Amniotic stem cell (primary cell): ENCODE data around the gene MECP2.
"Not testable (repeated sequence)": the region's sequence is repeated elsewhere in the genome, so short reads cannot be mapped to it uniquely, and the experiment has no call there.

Experiments
- DNase-seq: peaks from one replicate; lab custom pipeline; 2025; lab: John Stamatoyannopoulos, UW

MECP2 gene

DNA sequence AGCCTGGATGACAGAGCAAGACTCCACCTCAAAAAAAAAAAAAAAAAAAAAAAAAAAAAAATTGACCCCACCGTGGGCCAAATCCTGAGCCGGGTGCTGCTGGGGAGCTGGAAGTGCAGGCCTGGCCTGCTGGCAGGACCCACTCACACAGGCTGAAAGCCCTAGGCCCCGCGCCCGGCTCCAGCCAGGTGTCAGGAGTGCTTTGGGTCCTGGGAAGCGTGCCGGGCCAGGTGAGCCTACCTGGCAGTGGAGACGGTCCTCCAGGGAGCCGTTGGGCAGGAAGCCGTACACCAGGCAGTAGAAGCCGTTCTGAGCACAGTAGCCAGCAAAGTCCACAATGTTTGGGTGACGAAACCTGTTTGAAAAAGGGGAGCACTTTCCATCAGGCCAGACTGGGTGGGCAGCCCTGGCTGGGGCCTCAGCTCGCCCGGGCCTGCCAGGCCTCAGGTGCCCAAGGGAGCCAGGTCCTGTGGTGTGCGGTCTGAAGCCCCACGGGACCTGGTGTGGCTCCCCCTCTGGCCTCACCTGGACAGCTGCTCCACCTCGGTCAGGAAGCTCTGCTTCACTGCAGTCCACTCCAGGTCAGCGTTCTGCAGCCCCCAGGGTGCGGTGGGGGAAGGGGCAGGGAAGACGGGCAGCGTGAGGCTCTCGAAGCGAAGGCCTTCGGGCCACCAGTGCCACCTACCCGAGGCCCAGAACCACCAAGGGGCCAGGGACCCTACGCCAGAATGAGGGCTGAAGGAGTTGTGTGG is 79.6 kb downstream of the MECP2 start:
- DNase-seq, result no peak

GRCh38 chrX:154016366-154017076 is 81.0 kb downstream of the MECP2 start:
- DNase-seq, result no peak

GRCh38 chrX:154015581-154016264 is 81.8 kb downstream of the MECP2 start:
- DNase-seq, result no peak

DNA sequence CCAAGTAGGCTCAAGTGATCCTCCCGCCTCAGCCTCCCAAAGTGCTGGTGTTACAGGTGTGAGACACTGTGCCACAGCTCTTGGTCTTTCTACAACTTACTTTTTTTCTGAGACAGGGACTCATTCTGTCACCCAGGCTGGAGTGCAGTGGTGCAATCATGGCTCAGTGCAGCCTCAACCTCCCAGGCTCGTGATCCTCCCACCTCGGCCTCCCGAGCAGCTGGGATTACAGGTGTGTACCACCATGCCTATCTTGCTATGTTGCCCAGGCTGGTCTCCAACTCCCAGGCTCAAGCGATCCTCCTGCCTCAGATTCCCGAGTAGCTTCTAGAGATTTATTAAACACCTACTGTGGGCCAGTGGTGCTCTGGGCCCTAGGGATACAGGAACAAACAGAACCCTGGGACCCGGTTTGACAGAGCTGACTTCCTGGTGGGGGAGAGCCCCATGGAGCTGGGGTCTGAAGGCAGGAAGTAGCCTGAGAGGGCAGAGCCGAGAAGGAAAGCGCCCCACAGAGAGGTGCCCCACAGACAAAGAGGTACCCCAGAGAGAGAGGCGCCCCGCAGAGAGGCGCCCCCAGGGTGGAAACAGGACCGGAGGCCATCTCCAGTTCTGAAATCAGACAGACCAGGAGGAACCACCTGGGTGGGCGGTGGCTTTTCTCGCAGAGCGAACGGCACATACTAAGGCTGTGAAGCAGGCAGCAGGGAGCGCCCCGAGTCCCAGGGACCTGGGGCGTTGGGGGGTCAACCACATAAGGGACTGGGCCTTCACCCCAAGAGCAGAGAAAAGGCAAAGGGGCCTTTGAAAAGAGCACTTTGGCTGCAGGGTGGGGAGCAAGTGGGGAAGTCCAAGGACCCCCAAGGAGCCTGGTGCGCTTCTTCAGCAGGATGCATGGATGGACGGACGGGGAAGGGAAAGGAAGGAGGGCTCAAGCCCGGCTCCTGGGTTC is 82.8 kb downstream of the MECP2 start:
- no peak for DNase-seq

- no peak for DNase-seq
Measured at GRCh38 chrX:154013614-154014360, 83.7 kb downstream of the MECP2 start.

GRCh38 chrX:154013001-154013421 is 84.5 kb downstream of the MECP2 start:
- no peak for DNase-seq

DNA sequence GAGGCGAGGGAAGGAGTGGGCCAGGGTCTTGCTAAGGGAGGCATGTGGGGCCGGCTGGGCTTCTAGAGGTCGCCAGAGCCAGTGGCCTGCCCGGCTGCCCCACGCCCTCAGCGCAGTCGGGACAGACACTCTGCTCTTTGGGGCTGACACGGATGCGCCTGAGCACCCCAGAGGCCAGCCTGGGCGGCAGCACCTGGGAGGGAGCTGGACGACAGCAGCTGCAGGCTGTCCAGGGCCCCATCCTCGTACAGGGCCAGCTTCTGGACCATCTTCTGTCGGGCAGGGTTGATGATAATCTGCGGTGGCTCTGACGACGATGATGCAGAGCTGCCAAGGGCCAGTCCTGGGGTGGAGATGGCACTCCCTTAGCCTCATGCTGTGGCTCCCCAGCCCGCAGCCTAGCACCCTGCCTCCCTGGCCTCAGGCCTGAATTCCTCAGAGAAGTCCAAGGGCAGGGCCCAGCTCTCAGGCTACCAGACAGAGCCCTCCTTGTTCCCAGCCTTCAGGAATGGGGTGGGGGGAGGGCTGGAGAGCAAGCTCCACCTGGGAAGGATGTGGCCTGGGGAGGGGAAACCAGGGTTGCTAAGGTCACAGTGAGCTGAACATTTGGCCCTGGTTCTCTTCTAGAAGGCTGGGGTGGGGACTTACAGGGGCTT is 85.1 kb downstream of the MECP2 start:
- no peak for DNase-seq

DNA sequence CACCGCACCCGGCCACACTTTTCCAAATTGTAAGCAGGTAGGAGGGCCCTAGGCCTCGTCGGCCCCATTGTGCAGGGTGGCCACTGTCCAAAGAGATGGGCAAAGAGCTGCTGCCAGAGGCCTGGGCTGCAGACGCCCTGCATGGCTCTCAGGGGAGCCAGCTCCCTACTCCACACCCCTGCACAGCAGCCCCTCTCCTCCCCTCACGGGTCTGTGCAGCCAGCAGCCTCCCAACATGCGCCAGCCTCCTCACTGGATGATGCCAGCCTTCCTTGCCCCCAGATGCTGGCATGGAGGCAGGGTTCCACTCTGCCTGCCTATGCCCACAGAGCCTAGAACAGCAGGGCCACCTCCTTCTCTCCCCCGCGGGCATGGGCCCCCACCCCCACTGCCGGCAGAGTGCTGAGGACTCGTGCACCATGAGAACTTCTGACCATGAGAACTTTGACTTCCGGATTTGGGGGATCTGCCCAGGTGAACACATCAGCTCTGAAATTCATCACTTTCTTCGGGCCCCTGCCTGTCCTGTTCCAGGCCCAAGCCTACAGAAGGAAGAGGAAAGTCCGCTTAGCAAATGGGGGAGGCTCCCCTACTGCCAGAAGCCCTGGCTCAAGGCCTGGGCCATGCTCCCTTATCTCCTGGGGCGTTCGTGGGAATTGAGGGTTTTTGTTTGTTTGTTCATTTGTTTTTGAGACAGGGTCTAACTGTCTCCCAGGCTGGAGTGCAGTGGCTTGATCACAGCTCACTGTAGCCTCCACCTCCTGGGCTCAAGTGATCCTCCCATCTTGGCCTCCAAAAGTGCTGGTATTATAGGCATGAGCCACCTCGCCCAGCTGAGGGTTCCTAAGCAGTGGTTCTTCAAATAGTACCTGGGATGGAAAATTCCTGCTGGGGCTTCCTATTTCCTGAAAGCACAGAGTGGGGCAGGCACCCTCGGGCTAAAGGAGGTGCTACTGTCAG is 85.9 kb downstream of the MECP2 start:
- no peak for DNase-seq

- no peak for DNase-seq
Measured at GRCh38 chrX:154010330-154011087, 87.0 kb downstream of the MECP2 start.

DNA sequence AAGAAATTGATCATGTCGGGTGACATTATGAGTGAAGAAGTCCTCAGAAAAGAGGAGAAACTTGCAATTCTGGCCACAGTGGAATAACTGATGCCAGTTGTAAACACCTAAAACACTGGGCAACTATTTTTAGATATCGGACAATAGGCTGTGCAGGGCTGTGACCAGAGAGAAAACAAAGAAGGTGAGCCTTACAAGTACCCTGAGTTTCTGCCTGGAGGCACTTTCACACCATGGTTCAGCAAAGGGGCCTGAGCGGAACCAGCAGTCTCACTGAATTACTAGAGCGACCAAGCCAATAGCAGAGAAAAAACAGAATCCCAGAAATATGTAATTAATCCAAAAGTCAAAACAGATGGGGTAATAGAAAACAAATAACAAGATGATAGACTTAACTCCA is 89.0 kb downstream of the MECP2 start:
- no peak for DNase-seq

DNA sequence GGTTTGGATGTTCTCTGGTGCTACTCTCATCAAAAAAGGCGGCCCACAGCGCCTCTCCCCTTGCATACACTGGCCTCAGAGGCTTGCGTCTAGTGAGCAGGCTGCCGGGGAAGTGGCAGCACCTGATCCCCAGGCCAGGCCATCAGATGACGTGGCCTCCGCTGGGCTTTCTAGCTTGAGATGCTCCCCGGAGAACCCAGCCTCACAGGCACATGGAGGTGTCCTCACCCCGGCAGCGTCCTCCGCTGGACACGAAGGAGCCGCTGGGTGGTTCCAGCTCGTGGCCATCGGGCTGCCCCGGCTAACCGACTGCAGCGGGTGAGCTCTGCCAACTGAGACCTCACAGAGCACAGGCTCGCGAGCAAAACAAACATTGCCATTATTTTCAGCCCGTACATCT is 90.6 kb downstream of the MECP2 start:
- DNase-seq, result no peak

GRCh38 chrX:154004315-154004714 is 93.2 kb downstream of the MECP2 start:
- no peak for DNase-seq

- no peak for DNase-seq
Measured at GRCh38 chrX:154002215-154002719, 95.2 kb downstream of the MECP2 start.

DNA sequence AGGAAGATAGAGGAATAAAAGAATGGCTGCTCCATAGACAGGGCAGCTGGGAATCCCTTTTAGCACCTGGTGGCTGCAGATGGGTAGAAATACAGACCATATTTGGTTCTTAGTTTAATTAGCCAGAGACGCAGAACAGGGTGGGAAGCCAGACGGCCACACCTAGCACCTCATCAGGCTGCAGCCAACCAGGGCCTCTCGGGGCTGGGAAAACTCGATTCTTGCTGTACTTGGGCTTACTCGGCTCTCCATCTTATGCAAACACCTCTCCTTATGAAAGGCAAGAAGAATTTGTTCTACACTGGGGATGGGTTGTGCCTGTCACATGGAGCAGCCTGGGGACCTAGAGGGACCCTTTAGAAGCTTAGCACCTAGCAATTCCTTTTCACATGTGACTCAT is 97.5 kb downstream of the MECP2 start:
- no peak for DNase-seq

DNA sequence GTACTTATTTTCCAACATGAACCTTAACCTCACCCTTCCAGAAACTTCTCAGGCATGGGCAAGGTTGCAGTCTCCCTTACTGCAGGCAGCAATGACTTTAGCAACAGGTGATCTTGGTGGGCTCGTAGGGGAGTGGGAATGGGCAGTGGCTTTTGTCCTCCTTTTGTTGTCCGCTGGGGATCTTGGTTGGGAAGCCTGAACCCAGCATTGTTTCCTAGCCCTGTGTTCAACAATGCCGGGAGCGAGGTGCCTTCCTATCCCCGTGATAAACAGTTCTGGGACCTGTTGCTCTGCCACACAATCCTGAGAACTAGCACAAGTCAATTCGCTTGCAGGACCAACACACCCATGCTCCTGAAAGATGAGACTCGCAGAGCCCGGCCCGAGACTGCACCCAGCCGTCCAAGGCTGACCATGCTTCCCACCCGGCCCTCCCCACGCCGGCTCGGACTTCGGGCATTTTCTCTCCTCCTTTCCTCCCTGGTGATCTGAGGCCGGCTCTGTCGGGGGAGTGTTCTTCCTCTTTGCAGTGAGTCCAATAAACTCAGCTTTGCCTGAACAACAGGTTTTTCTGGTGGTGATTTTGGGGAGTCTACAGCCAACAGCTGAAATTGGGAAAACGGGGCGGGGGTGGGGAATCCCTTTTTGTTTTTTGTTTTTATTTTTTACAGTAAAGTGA is 98.0 kb downstream of the MECP2 start:
- no peak for DNase-seq

DNA sequence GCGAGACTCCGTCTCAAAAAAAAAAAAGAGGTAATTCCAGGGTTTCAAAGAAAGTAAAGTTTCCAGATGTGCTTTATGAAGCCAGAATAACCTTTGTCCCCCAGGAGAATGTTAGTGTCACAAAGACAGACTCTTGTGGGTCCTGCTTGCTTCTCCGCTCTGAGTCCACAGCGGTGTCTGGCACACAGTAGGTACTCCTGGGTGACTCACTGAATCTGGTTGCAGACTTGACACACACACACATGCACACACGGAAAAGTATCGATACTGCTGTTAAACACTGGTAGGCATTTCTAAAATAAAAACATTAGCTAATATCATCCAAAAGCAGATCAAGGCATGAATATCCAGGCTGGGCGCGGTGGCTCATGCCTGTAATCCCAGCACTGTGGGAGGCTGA is 102.0 kb downstream of the MECP2 start:
- DNase-seq, result no peak

DNA sequence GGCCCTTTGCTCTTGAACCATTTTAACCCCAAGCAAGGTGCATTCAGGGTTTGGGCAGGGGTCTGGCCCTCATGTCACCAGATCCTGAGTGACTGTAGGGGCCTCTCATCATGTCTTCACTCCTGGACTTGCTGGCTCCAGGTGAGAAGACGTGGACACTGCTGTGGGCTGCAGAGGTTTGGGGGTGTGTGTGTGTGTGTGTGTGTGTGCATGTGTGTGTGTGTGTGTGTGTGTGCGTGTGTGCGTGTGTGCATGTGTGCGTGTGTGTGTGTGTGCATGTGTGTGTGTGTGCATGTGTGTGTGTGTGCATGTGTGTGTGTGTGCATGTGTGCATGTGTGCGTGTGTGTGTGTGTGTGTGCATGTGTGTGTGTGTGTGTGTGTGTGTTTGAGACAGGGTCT is 103.1 kb downstream of the MECP2 start:
- DNase-seq, result not testable (repeated sequence)

DNA sequence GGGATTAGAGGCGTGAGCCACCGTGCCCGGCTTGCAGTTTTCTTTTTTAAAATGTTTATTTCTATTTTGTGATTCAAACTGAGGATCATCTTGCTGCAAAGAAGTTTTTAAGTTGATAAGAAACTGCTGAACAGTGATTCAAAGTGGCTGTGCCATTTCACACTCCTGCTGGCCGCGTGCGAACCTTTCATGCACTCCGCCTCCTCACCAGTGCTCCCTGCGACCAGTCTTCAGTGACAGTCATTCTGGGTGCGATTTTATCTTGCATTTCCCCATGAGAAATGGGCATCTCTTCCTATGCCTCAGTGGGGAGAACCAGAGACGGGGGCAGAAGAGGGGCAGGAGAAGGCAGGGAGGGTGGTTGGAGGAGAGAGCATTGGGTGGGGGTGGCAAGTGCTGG is 103.5 kb downstream of the MECP2 start:
- DNase-seq, result no peak
